Fibroblast of villous mesenchyme (primary cell): ENCODE data around the gene OBSL1. TPM values are rescaled to one million over a fixed set of nuclear protein-coding genes. Genes with fewer than 3 reads are reported as not detected.
A peak's percentile ranks its signal among the peaks of the same experiment; 100 is the strongest.

ENCODE experiments used
- DNase-seq: peaks from one replicate; pipeline ENCODE4 v3.0.0-alpha.2; 2010; ENCODE audit warnings: low read depth
- H3K4me3 ChIP-seq: 2 replicates; pipeline ENCODE4 v1.5.1; 2011; ENCODE audit warnings: low read depth, mild to moderate bottlenecking, low read length
- total RNA-seq: library from RNA; depleted of rRNA; stranded (reverse); fragments of >200 nt; gene quantifications from 2 replicates; pipeline ENCODE4 v1.2.3, GENCODE V29; 2012
- TF ChIP-seq, protein P1 (sequence below): IDR thresholded peaks from 2 replicates; pipeline ENCODE4 v1.5.1; 2012; ENCODE audit warnings: low read depth, mild to moderate bottlenecking, low read length; ENCODE audit not compliant: insufficient read depth

OBSL1 gene
- total RNA-seq, 1 donor, result 86.8 TPM

DNA sequence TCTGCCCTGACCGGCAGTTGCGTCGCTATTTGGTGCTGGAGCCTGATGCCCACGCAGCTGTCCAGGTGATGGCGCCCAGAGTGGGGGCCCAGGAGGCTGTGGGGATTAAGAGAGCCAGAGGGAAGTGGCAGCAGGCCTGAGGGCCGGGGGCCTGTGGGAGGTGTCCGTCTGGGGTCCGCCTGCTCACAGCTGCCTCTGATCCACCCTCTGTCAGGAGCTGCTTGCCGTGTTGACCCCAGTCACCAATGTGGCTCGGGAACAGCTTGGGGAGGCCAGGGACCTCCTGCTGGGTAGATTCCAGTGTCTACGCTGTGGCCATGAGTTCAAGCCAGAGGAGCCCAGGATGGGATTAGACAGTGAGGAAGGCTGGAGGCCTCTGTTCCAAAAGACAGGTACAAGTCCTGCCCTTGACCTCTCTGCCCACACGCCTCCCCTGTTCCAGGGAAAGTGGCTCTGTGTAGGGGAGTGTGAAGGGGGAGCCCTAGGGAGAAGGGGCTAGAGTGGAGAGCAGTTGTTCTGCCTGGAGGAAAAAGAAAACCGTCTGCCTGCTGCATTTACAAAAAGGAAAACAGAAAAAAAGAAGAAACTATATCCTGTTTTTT, 37.9 kb upstream of the OBSL1 start:
- H3K4me3 ChIP-seq, result no peak overlapping the region
- no peak for DNase-seq
- TF ChIP-seq, protein P1, sequence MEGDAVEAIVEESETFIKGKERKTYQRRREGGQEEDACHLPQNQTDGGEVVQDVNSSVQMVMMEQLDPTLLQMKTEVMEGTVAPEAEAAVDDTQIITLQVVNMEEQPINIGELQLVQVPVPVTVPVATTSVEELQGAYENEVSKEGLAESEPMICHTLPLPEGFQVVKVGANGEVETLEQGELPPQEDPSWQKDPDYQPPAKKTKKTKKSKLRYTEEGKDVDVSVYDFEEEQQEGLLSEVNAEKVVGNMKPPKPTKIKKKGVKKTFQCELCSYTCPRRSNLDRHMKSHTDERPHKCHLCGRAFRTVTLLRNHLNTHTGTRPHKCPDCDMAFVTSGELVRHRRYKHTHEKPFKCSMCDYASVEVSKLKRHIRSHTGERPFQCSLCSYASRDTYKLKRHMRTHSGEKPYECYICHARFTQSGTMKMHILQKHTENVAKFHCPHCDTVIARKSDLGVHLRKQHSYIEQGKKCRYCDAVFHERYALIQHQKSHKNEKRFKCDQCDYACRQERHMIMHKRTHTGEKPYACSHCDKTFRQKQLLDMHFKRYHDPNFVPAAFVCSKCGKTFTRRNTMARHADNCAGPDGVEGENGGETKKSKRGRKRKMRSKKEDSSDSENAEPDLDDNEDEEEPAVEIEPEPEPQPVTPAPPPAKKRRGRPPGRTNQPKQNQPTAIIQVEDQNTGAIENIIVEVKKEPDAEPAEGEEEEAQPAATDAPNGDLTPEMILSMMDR, result no peak

DNA sequence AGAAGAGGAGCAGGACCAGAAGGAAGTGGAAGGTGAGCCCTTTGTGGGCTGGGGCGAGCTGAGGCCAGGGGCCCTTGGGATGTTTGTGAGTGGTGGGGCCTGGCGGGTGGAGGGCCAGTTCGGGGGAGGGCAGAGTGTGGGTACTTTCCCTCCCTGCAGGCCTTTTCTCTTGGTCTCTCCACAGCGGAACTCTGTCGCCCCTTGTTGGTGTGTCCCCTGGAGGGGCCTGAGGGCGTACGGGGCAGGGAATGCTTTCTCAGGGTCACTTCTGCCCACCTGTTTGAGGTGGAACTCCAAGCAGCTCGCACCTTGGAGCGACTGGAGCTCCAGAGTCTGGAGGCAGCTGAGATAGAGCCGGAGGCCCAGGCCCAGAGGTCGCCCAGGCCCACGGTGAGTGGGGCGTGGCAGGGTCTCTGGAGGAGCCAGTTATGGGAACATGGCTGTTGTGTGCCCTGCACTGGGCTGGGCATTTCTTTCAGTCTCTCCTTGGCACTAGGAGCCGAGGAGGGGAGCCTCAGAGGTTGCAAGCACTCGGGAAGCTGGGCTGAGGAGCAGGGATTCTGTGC, 37.1 kb upstream of the OBSL1 start:
- TF ChIP-seq, protein P1, result no peak
- no peak for DNase-seq
- no peak overlapping the region for H3K4me3 ChIP-seq

DNA sequence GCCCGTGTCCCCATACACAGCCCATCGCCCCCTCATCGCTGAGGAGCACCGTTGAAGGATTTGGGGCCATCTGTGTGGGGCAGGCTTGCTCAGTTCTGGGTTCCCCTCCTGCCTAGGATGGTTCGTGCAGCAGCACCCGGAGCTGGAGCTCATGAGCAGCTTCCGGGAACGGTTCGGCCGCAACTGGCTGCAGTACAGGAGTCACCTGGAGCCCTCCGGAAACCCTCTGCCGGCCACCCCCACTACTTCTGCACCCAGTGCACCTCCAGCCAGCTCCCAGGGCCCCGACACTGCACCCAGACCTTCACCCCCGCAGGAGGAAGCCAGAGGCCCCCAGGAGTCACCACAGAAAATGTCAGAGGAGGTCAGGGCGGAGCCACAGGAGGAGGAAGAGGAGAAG, 36.6 kb upstream of the OBSL1 start:
- DNase-seq, result no peak
- no peak overlapping the region for H3K4me3 ChIP-seq
- TF ChIP-seq, protein P1, result no peak

DNA sequence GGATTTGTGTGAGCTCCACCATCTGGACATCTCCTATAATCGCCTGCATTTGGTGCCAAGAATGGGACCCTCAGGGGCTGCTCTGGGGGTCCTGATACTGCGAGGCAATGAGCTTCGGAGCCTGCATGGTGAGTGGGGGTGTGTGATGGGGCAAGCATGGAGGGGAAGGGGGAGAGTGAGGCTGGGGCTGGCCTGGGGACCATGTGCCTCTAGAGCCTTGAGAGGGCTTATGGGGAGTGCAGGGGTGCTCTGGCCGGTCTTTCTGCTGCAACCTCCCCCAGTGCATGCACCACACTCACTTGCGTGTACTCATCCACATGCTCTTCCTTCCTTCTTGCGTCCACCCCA, 34.2 kb upstream of the OBSL1 start:
- no peak overlapping the region for H3K4me3 ChIP-seq
- TF ChIP-seq, protein P1, result no peak
- no peak for DNase-seq

DNA sequence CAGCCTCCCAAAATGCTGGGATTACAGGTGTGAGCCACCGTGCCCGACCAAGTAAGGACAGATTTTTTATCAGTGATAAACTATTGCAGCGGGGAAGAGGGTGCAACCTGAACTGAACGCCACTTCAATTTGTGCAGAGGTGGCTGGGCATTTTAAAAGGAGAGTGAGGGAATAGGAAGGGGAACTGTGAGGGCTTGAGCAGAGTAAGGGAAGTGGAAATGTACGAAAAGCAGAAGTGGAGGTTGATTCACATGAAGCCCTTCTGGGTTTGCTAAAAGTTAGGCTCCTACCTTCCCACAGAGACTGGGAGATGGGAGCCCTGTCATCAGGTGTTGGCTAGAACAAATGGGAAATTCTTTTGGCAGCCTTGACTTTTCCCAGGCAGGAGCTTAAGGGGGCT, 32.4 kb upstream of the OBSL1 start:
- no peak overlapping the region for H3K4me3 ChIP-seq
- TF ChIP-seq, protein P1, result no peak
- DNase-seq, result no peak

DNA sequence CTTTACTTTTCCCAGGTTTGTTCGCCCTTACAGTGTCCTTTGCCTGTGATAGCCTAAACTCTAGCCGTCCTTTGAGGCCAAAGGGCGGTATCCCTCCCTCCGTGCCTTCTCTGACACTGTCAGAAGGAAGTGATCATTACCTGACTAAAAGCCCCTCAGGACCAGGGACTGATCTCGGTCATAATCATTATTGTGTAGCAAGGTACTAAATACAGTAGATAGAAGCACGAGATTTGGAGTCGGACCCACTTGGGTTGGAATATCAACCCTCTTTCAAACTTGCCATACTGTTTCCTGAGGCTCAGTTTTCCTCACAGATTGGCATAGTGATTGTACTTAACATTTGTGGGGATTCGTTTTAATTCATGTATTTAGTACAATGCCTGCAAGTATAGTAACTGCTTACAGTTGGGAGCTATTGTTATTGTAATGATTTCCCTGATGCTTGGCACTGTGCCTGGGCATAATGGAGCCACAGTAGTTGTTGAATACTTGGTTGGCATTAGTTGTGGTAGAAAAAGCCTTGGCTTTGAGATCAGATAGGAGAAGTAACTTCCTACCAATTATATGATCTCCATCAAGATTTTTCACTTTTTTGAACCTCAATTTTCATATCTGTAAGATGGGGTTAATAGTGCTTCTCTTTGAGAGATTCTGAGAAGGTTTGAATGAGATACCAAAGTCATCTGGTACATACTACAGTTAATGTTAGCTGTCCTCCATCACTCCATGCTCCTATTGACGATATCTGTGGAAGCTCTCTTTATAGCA, 27.2 kb upstream of the OBSL1 start:
- TF ChIP-seq, protein P1, result no peak
- no peak for DNase-seq
- H3K4me3 ChIP-seq, result peak overlapping the region; percentile 83
